ENCODE results near the gene DIS3. TPM values are rescaled to one million over a fixed set of nuclear protein-coding genes. Genes with fewer than 3 reads are reported as not detected.
"Not testable (repeated sequence)": the region's sequence is repeated elsewhere in the genome, so short reads cannot be mapped to it uniquely, and the experiment has no call there.

DIS3 gene
- 26.3 TPM for total RNA-seq

DNA sequence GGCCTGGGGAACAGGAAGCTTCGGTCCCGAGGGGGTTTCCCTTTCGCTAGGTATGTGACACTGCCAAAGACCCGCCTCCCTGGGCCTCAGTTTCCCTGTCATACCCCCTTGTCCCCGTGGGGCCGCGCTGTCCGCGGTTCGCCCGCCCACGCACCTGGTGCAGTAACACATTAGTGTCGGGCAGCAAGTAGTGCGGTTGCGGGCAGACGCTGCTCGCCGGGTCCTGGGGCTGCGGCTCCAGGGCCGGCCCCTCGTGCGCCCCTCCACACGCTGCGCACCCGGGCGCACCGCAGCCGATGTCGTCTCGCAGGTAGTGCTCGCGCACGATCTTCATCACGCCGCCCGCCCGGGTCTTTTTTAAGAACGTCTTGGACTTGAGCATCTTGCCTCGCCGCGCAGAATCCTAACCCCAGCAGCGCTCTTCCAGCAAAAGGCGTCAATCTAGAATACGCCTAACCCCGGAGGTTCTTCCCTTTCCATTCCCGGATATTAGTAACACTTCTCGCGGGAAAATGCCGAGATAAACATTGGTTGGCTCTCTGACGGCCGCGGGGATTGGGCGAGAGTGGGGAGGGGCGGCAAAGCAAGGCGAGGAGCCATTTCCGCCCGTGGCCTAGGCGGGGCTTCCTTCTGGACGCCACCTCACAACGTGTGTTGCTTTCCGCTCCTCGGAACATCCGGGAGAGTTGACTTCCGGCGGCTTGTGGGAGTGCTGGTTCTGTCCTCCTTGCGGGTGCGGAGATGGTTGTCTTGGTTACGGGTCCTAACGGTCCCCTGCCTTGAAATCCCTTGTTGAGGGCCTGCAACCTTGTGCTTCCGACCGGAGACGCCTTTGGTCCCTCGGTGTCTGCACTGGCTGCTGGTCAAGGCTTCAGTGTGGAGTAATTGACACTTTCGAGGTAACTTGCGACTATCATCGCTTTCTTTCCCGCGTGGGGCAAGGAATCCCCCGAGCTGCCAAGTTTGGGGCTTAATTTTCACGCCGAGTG lies at the start of gene DIS3, which contains the start of gene PIBF1:
TSS of gene DIS3 (minus strand) at position 450 of the 989 bp plus-strand sequence. CDS start at position 382, 68 bp downstream.
TSS of gene PIBF1 (plus strand) at position 683 of the 989 bp plus-strand sequence. CDS start 1,337 bp downstream, outside the sequence.
- peak; percentile 98 for DNase-seq

DNA sequence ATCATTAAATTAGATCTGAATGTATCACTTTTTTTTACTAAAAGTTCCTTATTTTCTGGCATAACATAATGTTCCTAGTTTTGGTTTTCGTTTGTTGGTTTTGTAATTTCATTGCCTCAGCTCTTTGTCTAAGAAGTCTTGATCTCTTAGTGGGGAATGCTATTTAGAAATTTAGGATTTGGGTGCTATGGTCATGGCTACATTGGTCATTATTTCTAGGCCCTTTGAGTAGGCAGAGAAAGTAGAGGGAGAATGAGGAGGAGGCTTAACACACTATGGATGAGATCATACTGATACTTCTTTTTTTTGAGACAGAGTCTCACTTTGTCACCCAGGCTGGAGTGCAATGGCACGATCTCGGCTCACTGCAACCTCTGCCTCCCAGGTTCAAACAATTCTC lies 42.0 kb upstream of the DIS3 start:
- no peak for DNase-seq

DNA sequence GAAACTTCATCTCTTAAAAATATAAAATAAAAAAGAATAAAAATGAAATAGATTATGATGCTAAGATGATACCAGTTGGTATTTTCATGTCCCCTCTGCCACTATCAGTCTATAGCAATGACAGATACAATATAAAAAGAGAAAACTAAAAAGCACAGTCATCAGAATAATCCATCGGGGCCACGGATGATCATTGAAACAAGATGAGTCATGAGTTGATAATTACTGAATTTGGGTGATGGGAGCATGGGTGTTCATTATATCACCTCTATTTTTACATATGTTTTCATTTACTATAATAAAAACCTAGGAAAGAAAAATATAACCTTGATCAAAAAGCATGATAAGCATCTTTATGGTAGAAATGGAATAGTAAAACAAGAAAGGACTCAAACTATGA lies 41.4 kb upstream of the DIS3 start:
- DNase-seq = no peak

GRCh38 chr13:72820898-72821279 lies 39.2 kb upstream of the DIS3 start:
- DNase-seq = no peak

GRCh38 chr13:72820156-72820897 lies 38.6 kb upstream of the DIS3 start:
- DNase-seq = no peak

- no peak for DNase-seq
These were observed 27.3 kb upstream of the DIS3 start for GRCh38 chr13:72808917-72809500.

GRCh38 chr13:72806514-72806913 lies 24.8 kb upstream of the DIS3 start:
- not testable (repeated sequence) for DNase-seq

GRCh38 chr13:72805676-72806346 lies 24.1 kb upstream of the DIS3 start:
- no peak for DNase-seq

GRCh38 chr13:72804301-72804700 lies 22.6 kb upstream of the DIS3 start:
- DNase-seq = no peak

DNA sequence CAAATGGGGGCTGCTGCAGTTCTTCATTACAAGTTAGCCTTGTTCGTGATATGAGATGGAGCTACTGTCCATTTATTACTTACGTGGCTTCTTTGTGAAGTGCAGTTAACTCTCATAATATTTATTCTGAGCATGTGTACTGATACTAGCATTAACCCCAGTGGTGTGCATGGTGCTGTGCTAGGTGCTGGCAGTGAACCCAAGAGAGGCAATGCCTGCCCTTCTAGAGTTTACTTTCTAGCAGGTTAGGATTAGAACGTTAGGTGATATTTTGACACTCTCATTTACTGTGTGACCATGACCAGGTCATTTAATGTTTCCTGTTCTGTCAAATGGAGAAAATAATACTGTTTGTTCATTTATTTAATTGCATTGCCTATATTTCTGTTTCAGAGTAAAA lies 17.1 kb upstream of the DIS3 start:
- DNase-seq = no peak

DNA sequence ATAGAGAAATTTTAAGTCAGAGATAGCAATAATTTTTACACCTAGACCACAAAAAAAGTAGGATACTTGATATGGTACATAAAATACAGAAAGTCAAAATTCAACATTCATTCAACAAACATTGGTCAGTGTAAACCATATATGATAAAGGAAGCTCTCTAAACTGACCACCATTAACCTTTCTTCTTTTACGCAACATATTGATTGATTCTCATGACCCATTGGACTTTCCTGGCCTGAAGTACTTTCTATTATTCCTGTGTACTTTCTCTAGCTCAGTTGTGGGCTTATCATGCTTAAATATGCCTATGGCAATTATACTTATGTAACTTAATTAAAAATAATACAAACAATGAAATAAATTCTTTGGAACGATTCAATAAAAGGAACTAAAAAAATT lies 10.9 kb upstream of the DIS3 start:
- no peak for DNase-seq

- no peak for DNase-seq
These were observed 7.1 kb upstream of the DIS3 start for GRCh38 chr13:72788831-72789230.

GRCh38 chr13:72784679-72785078 lies 3.0 kb upstream of the DIS3 start:
- not testable (repeated sequence) for DNase-seq

GRCh38 chr13:72782717-72783116 lies 1.0 kb upstream of the DIS3 start:
- DNase-seq = no peak

- DNase-seq = no peak
These were observed 7.7 kb downstream of the DIS3 start for GRCh38 chr13:72774019-72774418.

- no peak for DNase-seq
These were observed 18.3 kb downstream of the DIS3 start for GRCh38 chr13:72763411-72763810.

- DNase-seq = no peak
These were observed 21.5 kb downstream of the DIS3 start for GRCh38 chr13:72760189-72760588.

- no peak for DNase-seq
These were observed 23.7 kb downstream of the DIS3 start for GRCh38 chr13:72757792-72758535.

DNA sequence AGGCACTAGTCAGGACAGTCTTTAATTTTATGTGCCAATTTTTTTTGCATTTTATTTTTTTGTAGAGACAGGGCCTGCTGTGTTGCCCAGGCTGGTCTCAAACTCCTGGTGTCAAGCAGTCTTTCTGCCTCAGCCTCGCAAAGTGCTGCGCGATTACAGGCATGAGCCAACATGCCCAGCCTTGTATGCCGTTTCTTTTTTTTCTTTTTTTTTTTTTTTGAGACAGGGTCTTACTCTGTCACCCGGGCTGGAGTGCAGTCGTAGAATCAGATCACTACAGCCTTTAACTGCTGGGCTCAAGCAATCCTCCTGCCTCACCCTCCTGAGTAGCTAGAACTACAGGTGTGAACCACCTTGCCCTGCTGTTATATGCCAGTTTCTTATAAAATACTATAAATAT lies 27.6 kb downstream of the DIS3 start:
- no peak for DNase-seq

DNA sequence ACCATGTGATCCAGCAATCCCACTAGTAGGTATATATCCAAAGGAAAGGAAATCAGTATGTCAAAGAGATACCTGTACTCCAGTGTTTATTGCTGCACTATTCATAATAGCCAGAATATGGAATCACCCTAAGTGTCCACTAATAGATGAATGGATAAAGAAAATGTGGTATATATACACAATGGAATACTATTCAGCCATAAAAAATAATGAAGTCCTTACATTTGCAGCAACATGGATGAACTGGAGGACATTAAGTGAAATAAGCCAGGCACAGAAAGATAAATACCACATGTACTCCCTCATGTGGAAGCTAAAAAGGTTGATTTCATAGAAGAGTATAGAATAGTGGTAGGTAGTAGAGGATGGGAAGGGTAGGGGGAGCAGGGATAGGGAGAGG lies 30.5 kb downstream of the DIS3 start:
- no peak for DNase-seq

DNA sequence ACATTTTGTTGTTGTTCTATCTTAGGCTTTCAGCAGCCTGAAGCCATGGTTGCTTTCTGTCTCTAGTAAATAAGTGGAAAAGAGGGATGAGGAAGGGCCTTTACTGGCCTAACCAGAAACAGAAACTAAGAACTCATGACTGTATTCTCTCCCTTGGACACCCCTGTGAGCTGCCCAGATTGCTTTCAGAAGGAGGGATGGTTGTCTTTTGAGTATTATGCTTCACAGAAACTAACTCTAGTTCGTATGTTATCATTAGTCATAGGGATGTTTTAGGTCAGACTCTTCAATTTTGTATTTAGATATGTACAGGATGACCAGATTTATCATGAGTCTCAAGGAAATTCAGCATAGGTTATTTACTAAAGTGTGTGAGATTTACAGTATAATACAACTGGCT lies 36.4 kb downstream of the DIS3 start:
- DNase-seq = no peak

Measured in skin of body (tissue), 2 donors.